A549 treated with AZD9567 at 1 μM for 4 hours (cell line): ENCODE results near the gene TMEM11. TPM values are rescaled to one million over a fixed set of nuclear protein-coding genes. Genes with fewer than 3 reads are reported as not detected.

ENCODE experiments used
- total RNA-seq: library from RNA; stranded (reverse); fragments of 200-300 nt; extraction: Qiagen RNA extraction; gene quantifications from 5 replicates; pipeline ENCODE4 v1.2.3, GENCODE V29; 2022; ENCODE audit not compliant: insufficient read depth

Gene TMEM11, protein sequence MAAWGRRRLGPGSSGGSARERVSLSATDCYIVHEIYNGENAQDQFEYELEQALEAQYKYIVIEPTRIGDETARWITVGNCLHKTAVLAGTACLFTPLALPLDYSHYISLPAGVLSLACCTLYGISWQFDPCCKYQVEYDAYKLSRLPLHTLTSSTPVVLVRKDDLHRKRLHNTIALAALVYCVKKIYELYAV
- total RNA-seq, result 67.4 to 80.1 TPM (median 69.9 TPM) in 5 replicates

DNA sequence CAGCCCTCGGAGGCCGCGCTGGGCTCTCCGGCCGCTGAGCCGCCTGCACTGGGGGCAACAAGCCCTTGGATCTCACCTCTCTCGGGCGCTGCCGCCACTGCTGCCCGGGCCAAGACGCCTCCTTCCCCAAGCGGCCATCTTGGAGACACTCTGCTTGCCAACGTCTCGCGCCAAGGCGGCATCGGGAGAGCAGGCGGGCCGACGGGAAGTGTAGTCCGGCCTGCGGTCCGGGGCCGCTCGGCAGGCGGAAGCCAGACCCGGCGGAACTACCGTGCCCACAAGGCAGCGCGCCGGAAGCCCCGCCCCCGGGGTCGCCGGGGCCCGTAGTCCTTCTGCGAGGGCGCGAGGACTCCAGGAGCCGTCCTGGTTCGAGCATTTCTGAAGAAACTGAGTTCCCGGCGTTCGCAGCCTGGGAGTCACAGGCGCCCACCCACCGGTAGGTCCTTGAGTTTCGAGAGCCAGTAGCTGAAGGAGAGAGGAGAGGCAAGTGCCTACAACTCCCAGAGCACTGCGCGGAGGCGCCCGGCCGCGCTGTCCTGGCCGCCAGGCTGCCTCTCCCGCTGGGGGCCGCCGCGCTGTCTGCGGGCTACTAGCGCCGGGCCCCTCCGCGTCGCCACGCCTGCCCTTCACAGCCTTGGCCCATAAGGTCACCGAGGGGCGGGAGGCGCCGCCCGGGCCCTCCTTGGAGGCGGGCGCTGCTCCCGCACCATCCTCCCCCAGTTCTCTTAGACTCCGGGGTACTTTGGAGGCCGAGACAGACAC, at the start of gene TMEM11:
Gene TMEM11, minus strand, starts transcription at position 147 of the 762 bp plus-strand sequence. Its CDS starts 9 bp downstream, at position 138.

DNA sequence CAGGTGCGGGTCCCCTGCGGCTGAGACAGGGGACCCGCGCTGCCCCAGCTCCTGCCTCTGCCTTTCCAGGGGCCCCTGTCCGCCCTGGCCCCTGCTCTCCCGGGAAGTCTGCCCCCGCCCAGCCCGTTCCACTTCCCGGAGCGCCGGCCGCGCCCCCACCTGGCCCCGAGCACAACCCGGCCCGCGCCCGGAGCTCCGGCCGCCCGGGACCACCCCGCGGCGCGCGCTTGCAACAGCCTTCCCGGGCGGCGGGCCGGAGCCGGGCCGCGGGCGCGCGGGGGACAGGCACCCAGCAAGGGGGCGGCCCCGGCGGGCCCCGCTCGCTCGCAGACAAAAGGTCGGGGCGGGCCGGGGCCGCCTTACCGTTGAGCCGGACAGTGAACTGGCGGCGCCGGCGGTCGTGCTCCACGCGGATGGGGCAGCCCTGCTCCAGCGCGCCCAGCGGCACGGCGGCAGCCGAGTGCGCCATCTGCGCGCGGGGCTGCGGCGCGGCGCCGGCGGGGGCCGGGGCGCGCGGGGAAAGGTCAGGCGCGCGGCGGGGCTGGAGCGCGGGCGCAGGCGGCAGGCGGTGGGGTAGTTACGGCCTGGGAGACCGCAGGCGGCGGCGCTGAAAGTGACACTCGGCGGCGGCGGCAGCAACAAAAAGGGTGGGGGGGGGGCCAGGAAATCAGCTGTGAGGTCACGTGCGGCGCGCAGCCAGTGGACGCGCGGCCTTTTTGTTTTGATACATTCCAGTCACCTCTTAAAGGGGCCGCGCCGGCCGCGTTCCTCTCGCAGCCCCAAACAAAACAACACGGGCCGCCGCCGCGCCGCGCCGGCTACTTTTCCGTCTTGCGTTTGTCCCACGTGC, 39.1 kb upstream of the TMEM11 start, which contains the start of gene NATD1:
Gene NATD1, minus strand, starts transcription at position 615 of the 850 bp plus-strand sequence. Its CDS starts 146 bp downstream, at position 469.

Other genes starting within 250 kb of the TMEM11 start
- gene USP22, start 171.2 kb downstream of the TMEM11 start, total RNA-seq, result 119 to 131 TPM (median 123 TPM) in 5 replicates
- 17.8 to 25.0 TPM (median 20.4 TPM) in 5 replicates for gene DHRS7B, start 87.2 kb downstream of the TMEM11 start, total RNA-seq
- gene NATD1, start 39.2 kb upstream of the TMEM11 start, total RNA-seq, result 1.7 to 3.7 TPM (median 3.3 TPM) in 5 replicates
- 92.1 to 156 TPM (median 102 TPM) in 5 replicates for gene MAP2K3, start 70.5 kb upstream of the TMEM11 start, total RNA-seq
- 0.93 to 1.7 TPM (median 1.0 TPM) in 5 replicates for gene KCNJ12, start 162.2 kb upstream of the TMEM11 start, total RNA-seq